ENCODE results near the gene AFTPH.

- no peak for TF ChIP-seq EZH2 (IDR thresholded peaks at IDR 0.05; ENCODE audit: borderline replicate concordance, low read depth, low read length)
- TF ChIP-seq KLF6 (CRISPR knock-in tag; IDR thresholded peaks at IDR 0.05; ENCODE audit: borderline replicate concordance), result no peak
- no peak for TF ChIP-seq ZNF274 (IDR thresholded peaks at IDR 0.05; ENCODE audit: borderline replicate concordance, low read depth, low read length)
- TF ChIP-seq, protein P1, sequence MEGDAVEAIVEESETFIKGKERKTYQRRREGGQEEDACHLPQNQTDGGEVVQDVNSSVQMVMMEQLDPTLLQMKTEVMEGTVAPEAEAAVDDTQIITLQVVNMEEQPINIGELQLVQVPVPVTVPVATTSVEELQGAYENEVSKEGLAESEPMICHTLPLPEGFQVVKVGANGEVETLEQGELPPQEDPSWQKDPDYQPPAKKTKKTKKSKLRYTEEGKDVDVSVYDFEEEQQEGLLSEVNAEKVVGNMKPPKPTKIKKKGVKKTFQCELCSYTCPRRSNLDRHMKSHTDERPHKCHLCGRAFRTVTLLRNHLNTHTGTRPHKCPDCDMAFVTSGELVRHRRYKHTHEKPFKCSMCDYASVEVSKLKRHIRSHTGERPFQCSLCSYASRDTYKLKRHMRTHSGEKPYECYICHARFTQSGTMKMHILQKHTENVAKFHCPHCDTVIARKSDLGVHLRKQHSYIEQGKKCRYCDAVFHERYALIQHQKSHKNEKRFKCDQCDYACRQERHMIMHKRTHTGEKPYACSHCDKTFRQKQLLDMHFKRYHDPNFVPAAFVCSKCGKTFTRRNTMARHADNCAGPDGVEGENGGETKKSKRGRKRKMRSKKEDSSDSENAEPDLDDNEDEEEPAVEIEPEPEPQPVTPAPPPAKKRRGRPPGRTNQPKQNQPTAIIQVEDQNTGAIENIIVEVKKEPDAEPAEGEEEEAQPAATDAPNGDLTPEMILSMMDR (IDR thresholded peaks at IDR 0.05 in 2 of 3, conservative IDR thresholded peaks at IDR 0.05 in 1 of 3; ENCODE audit: insufficient read depth in 2 of 3, low read depth in 1 of 3, low read length in 3 of 3), result no peak
- no peak for TF ChIP-seq ZNF644 (tag; IDR thresholded peaks at IDR 0.05; ENCODE audit: low read depth)
- TF ChIP-seq EP300 (IDR thresholded peaks at IDR 0.05; ENCODE audit: low read length), result no peak
- TF ChIP-seq RAD51 (IDR thresholded peaks at IDR 0.05; ENCODE audit: borderline replicate concordance, low read depth), result no peak
- TF ChIP-seq ETV5 (CRISPR knock-in tag; IDR thresholded peaks at IDR 0.05; ENCODE audit: low read depth), result no peak
- no peak for TF ChIP-seq CBX1 (IDR thresholded peaks at IDR 0.05; ENCODE audit: low read depth)
- no peak for TF ChIP-seq POLR3A (IDR thresholded peaks at IDR 0.05; ENCODE audit: borderline replicate concordance, extremely low read depth, insufficient read depth, insufficient read length)
Observed at GRCh38 chr2:64502860-64503259, 21.3 kb upstream of the AFTPH start.

Data from K562 (cell line).